Panc1 (cell line): ENCODE data around the gene RILPL1.

ENCODE experiments used
- SIN3A ChIP-seq: IDR thresholded peaks from 2 replicates; pipeline ENCODE4 v1.6.1; 2012; ENCODE audit warnings: low read depth, mild to moderate bottlenecking, low read length, moderate library complexity, borderline replicate concordance; ENCODE audit not compliant: insufficient read depth
- TF ChIP-seq, protein P1 (sequence below): fragments of 450-650 bp; IDR thresholded peaks from 2 replicates; pipeline ENCODE4 v1.5.1; 2017; ENCODE audit warnings: mild to moderate bottlenecking

DNA sequence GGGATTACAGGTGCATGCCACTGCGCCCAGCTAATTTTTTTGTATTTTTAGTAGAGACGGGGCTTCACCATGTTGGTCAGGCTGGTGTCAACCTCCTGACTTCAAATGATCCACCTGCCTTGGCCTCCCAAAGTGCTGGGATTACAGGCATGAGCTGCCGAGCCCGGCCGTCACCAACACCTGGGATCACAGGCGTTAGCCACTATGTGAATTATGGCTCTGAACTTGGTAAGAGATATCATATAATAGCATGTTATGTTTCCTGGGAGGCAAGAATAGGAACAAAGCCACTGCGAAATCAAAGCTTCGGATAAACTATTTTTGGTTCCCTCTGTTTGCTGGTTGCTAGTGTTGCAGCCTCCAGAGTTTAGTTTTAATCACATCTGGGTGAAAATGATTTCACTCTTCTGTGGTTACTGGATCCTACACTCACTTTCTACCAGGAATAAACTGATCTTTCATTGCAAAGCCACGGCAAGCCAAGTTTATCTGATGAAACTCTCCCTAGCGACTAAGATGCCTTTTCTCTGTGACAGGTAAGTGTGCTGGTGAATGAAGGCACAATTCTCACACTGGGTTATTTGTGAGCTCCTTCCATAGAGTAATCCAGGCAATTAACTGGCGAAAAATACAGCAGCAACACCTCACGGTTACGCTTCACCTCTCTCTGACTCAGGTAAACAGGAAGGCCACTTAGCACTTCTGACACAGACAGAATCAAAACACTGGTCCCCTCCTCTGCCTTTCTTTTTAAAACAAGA is 58.9 kb downstream of the RILPL1 start:
- TF ChIP-seq, protein P1, sequence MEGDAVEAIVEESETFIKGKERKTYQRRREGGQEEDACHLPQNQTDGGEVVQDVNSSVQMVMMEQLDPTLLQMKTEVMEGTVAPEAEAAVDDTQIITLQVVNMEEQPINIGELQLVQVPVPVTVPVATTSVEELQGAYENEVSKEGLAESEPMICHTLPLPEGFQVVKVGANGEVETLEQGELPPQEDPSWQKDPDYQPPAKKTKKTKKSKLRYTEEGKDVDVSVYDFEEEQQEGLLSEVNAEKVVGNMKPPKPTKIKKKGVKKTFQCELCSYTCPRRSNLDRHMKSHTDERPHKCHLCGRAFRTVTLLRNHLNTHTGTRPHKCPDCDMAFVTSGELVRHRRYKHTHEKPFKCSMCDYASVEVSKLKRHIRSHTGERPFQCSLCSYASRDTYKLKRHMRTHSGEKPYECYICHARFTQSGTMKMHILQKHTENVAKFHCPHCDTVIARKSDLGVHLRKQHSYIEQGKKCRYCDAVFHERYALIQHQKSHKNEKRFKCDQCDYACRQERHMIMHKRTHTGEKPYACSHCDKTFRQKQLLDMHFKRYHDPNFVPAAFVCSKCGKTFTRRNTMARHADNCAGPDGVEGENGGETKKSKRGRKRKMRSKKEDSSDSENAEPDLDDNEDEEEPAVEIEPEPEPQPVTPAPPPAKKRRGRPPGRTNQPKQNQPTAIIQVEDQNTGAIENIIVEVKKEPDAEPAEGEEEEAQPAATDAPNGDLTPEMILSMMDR: no peak
- no peak for TF ChIP-seq SIN3A
